ENCODE measurements around the gene EPHX1. TPM values are rescaled to one million over a fixed set of nuclear protein-coding genes. Genes with fewer than 3 reads are reported as not detected.

EPHX1 gene
- polyA plus RNA-seq, 2 of the 4 experiments (the other 2 are of a cell fraction): 150 to 252 TPM

- DNase-seq (ENCODE audit: low read depth in 1 of 2, low spot score in 1 of 2): peak; percentile 47 to 59
- ChIA-PET POLR2A (interaction anchor here (5.7 kb wide), 1 partner anchor 34 kb away, joined by 58 read pairs; the partner anchor contains the start of gene SRP9), CTCF (interaction anchor here (0.6 to 7.6 kb wide), 27 partner anchors 9 to 333 kb away, joined by 3 to 77 read pairs (median 4); partner anchors contain the start of genes LEFTY1, SRP9 and TMEM63A)
- Histone ChIP-seq H3K4me1 (peaks cover 57% of the 10 kb centered on the region), H3K27ac (peak overlapping the region; percentile 93 to 99), H3K9me3 (no peaks in the 10 kb centered on the region), H3K4me2 (peak overlapping the region; percentile 84), H3K4me3 (peak overlapping the region; percentile 86)
- no peak for TF ChIP-seq EHMT2 (IDR thresholded peaks at IDR 0.05; ENCODE audit: low read depth)
- peak; percentile 27 to 42; a peak in 3 of 5 replicates for TF ChIP-seq RAD21 (conservative IDR thresholded peaks at IDR 0.05 in 1 of 2, IDR thresholded peaks at IDR 0.05 in 1 of 2)
- TF ChIP-seq CTCF (IDR thresholded peaks at IDR 0.05): peak; percentile 61
- no peak for TF ChIP-seq RFX5 (IDR thresholded peaks at IDR 0.05)
- TF ChIP-seq HEYL (CRISPR knock-in tag; IDR thresholded peaks at IDR 0.05): no peak
- TF ChIP-seq SMC3 (IDR thresholded peaks at IDR 0.05): peak; percentile 29; the same call in 2 of the 3 replicates
- no peak for TF ChIP-seq HOXA7 (CRISPR knock-in tag; IDR thresholded peaks at IDR 0.05)
- TF ChIP-seq ZNF302 (CRISPR knock-in tag; IDR thresholded peaks at IDR 0.05): no peak
- TF ChIP-seq CBX2 (IDR thresholded peaks at IDR 0.05; ENCODE audit: borderline replicate concordance, low read depth): no peak
- TF ChIP-seq HOXB13 (CRISPR knock-in tag; IDR thresholded peaks at IDR 0.05; ENCODE audit: low read depth): no peak
- TF ChIP-seq KDM1A (IDR thresholded peaks at IDR 0.05; ENCODE audit: low read depth): no peak
- no peak for TF ChIP-seq HDAC2 (IDR thresholded peaks at IDR 0.05)
- 48% methylated on average over 9 of the region's 10 CpGs for WGBS (ENCODE audit: missing lambda C conversion rate)
- peak; percentile 19 to 31; a peak in 3 of 6 replicates for ATAC-seq
- no peak for FAIRE-seq
Measured at GRCh38 chr1:225811622-225812487, 1.9 kb downstream of the EPHX1 start.

- no peak for TF ChIP-seq HES2 (IDR thresholded peaks at IDR 0.05)
- no peak for TF ChIP-seq ZC3H11A (IDR thresholded peaks at IDR 0.05)
- TF ChIP-seq CBX2 (IDR thresholded peaks at IDR 0.05; ENCODE audit: borderline replicate concordance, low read depth): no peak
- no peak for TF ChIP-seq E2F6 (IDR thresholded peaks at IDR 0.05; ENCODE audit: borderline replicate concordance, low read depth)
- no peak for TF ChIP-seq EP300 (IDR thresholded peaks at IDR 0.05)
- no peak for TF ChIP-seq KDM1A (IDR thresholded peaks at IDR 0.05; ENCODE audit: low read depth)
- no peak for TF ChIP-seq CTCF (IDR thresholded peaks at IDR 0.05)
- no peak for TF ChIP-seq FOSL2 (IDR thresholded peaks at IDR 0.05)
- no peak for TF ChIP-seq FOSL2 (CRISPR knock-in tag; IDR thresholded peaks at IDR 0.05)
- TF ChIP-seq NR3C1 (IDR thresholded peaks at IDR 0.05): no peak
- no peak for TF ChIP-seq CEBPB (IDR thresholded peaks at IDR 0.05)
- no peak for TF ChIP-seq CBX8 (IDR thresholded peaks at IDR 0.05)
- TF ChIP-seq RCOR1 (IDR thresholded peaks at IDR 0.05; ENCODE audit: low read depth, low read length): no peak
- no peak for TF ChIP-seq USF2 (IDR thresholded peaks at IDR 0.05)
- TF ChIP-seq EHMT2 (IDR thresholded peaks at IDR 0.05; ENCODE audit: low read depth): no peak
- no peak for TF ChIP-seq MAFK (IDR thresholded peaks at IDR 0.05; ENCODE audit: partially characterized antibody)
- TF ChIP-seq HEYL (CRISPR knock-in tag; IDR thresholded peaks at IDR 0.05): no peak
- no peak for TF ChIP-seq TFCP2L1 (CRISPR knock-in tag; IDR thresholded peaks at IDR 0.05)
- Histone ChIP-seq H3K4me1 (peaks cover 65% of the 10 kb centered on the region), H3K9me3 (no peaks in the 10 kb centered on the region), H3K27ac (peak overlapping the region; percentile 93 to 99), H3K4me3 (no peak overlapping the region), H3K4me2 (peak overlapping the region; percentile 84)
- DNase-seq (ENCODE audit: low read depth in 1 of 2, low spot score in 1 of 2) (no peak), ATAC-seq (no peak; a peak in 1 of 6 replicates), FAIRE-seq (no peak)
- CTCF ChIA-PET: interaction anchor here (0.6 to 7.6 kb wide), 17 partner anchors 10 to 334 kb away, joined by 3 to 77 read pairs (median 5); partner anchors contain the start of genes SRP9 and TMEM63A
- 73% methylated on average over 8 of the region's 8 CpGs for WGBS (ENCODE audit: missing lambda C conversion rate)
- POLR2A ChIA-PET: interaction anchor here (0.9 to 5.7 kb wide), 3 partner anchors 34 to 250 kb away, joined by 3 to 58 read pairs (median 4); partner anchors contain the start of genes H3-3A and SRP9
Measured at GRCh38 chr1:225812488-225813213, 2.7 kb downstream of the EPHX1 start.

Data from A549 (cell line).